Mesangial cell (primary cell): Measurements from ENCODE around the gene TMEM31. TPM values are rescaled to one million over a fixed set of nuclear protein-coding genes. Genes with fewer than 3 reads are reported as not detected.

ENCODE experiments used
- total RNA-seq: library from RNA; depleted of rRNA; stranded (reverse); fragments of >200 nt; gene quantifications from 2 replicates; pipeline ENCODE4 v1.2.3, GENCODE V29; 2015

TMEM31 gene, protein sequence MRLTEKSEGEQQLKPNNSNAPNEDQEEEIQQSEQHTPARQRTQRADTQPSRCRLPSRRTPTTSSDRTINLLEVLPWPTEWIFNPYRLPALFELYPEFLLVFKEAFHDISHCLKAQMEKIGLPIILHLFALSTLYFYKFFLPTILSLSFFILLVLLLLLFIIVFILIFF
- total RNA-seq: 0.25 TPM in 1 of 2 replicates, not detected in the other

DNA sequence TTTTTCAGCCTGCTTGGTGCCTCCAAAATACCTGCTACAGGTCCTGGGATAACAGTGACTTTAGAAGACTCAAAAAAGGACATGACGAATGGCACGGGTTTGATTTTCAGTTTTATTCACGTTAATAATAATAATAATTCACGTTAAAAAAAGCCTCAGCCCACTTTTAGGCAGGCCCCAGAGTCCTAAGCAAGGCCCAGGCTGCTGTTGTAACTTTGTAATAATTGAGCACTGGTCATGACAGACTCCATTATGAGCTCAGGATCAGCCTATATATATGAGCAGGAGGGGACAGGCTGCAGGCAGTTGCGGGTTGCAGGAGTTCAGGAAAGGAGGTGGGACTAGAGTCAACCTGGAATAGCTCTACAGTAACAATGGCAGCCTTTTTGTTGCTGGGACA is at the start of gene TMEM31:
Gene TMEM31 (plus strand): TSS at position 301 of the 400 bp plus-strand sequence. CDS start 1,350 bp downstream, outside the sequence.

DNA sequence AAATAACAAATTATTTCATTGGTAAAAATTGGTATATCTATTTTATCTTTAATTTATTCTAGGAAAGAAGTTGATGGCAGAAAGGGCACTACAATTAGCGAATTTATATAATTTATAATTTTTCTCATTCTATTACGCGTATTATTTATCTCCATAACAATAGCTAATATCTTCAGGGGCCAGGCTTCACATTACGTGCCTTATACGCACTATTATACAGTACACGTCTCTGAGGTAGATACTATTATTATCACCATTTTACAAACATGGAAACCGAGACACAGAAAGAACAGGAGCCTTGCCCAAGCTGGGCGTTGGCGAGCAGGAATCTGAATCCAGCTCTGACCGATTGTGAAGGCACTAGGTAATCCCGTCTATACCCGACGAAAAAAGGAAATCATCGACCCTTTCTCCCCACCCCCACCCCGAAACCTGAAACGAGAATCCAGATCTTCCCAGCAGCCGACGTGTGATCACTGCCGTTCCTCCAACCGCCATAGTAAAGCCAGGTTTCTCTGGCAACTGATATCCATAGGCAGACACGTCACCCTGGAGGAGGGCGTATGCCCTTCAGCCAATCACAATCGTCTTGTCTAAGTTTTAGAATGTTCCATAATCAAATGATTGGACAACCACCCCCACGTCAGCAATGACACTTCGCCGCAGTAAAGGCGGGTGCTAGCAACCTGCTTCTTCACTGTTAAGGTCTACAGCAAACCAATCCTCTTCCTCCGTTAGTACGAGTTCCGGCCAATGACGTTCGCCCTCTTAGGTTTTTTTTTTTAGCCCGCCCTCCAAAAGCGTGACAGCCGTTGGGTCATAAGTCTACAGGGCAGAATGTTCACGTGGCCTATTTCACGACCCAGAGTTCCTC is 24.3 kb upstream of the TMEM31 start, which contains the start of gene MORF4L2:
Gene MORF4L2 (minus strand): TSS at position 501 of the 874 bp plus-strand sequence. CDS start 9,672 bp downstream, outside the sequence.

Other genes with a start within 250 kb of the TMEM31 start
- gene RAB40A, start 191.4 kb upstream of the TMEM31 start, total RNA-seq: under 0.01 and 0.25 TPM in 2 replicates
- 13.5 and 21.4 TPM in 2 replicates for gene TCEAL4, start 125.4 kb upstream of the TMEM31 start, total RNA-seq
- 5.1 and 6.4 TPM in 2 replicates for gene TCEAL3, start 102.9 kb upstream of the TMEM31 start, total RNA-seq
- 8.5 and 11.8 TPM in 2 replicates for gene TCEAL1, start 81.9 kb upstream of the TMEM31 start, total RNA-seq
- gene MORF4L2, start 24.2 kb upstream of the TMEM31 start, total RNA-seq: 170 and 229 TPM in 2 replicates
- not detected in 2 replicates for gene PLP1, start 65.9 kb downstream of the TMEM31 start, total RNA-seq
- gene RAB9B, start 121.3 kb downstream of the TMEM31 start, total RNA-seq: 0.16 and 0.51 TPM in 2 replicates